NT2/D1 (cell line): ENCODE measurements around the gene NYAP1.

Experiments used
- DNase-seq: peaks from one replicate; pipeline ENCODE4 v3.0.0-alpha.2; 2011; ENCODE audit warnings: low read depth, low spot score
- H3K27me3 ChIP-seq: 2 replicates; pipeline ENCODE4 v1.6.0; 2011; ENCODE audit warnings: mild to moderate bottlenecking; ENCODE audit not compliant: insufficient read length, insufficient read depth
- H3K36me3 ChIP-seq: 2 replicates; pipeline ENCODE4 v1.6.1; 2011; ENCODE audit warnings: mild to moderate bottlenecking, low read length, mixed read lengths; ENCODE audit not compliant: insufficient read depth, insufficient read length
- H3K4me1 ChIP-seq: 2 replicates; pipeline ENCODE4 v1.5.1; 2011; ENCODE audit not compliant: insufficient read depth, insufficient read length
- H3K4me3 ChIP-seq: 2 replicates; pipeline ENCODE4 v1.5.1; 2011; ENCODE audit warnings: low read depth; ENCODE audit not compliant: insufficient read length
- H3K9ac ChIP-seq: 2 replicates; pipeline ENCODE4 v1.6.0; 2011; ENCODE audit warnings: low read depth; ENCODE audit not compliant: insufficient read length
- H3K9me3 ChIP-seq: 2 replicates; pipeline ENCODE4 v1.5.1; 2011; ENCODE audit warnings: mild to moderate bottlenecking, low read length; ENCODE audit not compliant: insufficient read depth
- SUZ12 ChIP-seq: IDR thresholded peaks from 2 replicates; pipeline ENCODE4 v1.6.1; 2011; ENCODE audit not compliant: insufficient read length, insufficient read depth; ENCODE audit errors: extremely low read depth
- YY1 ChIP-seq: IDR thresholded peaks from 2 replicates; pipeline ENCODE4 v1.6.1; 2011; ENCODE audit not compliant: insufficient read length, insufficient read depth
- ZNF274 ChIP-seq: IDR thresholded peaks from 2 replicates; pipeline ENCODE4 v1.6.1; 2011; ENCODE audit warnings: mild to moderate bottlenecking, low read depth, low read length

The NYAP1 gene

DNA sequence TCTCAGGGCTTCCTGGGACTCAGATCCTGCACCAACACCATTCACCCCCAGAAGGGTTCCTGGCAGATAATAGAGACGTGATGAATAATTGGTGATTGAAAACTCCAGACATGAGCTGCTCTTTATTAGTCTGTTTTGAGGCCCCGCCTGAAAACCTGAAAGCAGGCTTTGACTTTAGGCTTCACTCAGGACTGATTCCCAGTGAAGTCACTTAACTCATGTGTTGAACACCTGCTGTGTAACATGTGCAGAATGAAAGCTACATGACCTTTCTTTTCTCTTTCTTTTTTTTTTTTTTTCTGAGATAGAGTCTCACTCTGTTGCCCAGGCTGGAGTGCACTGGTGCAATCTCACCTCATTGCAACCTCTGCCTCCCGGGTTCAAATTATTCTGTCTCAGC, 28.5 kb upstream of the NYAP1 start:
- Histone ChIP-seq H3K27me3 (no peaks in the 10 kb centered on the region), H3K9ac (no peak overlapping the region), H3K4me3 (no peak overlapping the region), H3K4me1 (peaks cover 5% of the 10 kb centered on the region), H3K9me3 (no peaks in the 10 kb centered on the region), H3K36me3 (no peaks in the 10 kb centered on the region)
- TF ChIP-seq ZNF274 (no peak), SUZ12 (no peak), YY1 (no peak)
- DNase-seq, result no peak

DNA sequence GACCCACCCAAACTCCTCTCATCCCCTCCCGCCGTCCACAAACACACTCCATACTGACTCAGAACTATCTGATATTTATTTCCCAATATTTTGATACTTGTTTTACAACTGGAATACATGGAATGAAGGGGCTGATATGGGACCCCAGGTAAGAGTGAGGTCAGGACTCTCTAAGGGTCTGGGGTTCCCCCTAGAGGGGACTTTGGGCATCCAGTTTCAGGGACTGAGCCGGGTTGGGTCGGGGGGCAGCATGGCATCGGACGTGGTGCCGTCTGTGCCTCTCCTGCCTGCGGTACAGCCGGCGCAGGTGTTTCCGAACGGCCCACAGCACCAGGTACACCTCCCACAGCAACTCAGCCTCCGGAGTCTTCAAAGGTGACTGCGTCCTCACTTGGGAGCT, 27.2 kb upstream of the NYAP1 start:
- Histone ChIP-seq H3K9ac (no peak overlapping the region), H3K27me3 (no peaks in the 10 kb centered on the region), H3K4me1 (peaks cover 5% of the 10 kb centered on the region), H3K9me3 (no peaks in the 10 kb centered on the region), H3K36me3 (no peaks in the 10 kb centered on the region), H3K4me3 (no peak overlapping the region)
- TF ChIP-seq ZNF274 (no peak), SUZ12 (no peak), YY1 (no peak)
- no peak for DNase-seq

DNA sequence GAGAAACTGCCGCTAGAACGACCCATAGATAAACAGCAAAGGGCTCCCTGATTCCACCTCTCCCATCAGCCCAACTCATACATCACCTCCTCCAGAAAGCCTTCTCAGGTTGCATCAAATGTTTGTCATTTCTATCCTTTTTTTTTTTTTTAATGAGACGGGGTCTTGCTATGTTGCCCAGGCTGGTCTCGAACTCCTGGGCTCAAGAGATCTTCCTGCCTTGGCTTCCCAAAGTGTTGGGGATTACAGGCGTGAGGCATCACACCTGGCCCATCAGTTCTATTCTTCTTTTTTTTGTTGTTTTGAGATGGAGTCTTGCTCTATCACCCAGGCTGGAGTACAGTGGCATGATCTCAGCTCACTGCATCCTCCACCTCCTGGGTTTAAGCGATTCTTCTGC, 26.7 kb upstream of the NYAP1 start:
- DNase-seq, result no peak
- H3K36me3 ChIP-seq, result no peaks in the 10 kb centered on the region
- peaks cover 5% of the 10 kb centered on the region for H3K4me1 ChIP-seq
- no peak overlapping the region for H3K9ac ChIP-seq
- H3K4me3 ChIP-seq, result no peak overlapping the region
- H3K9me3 ChIP-seq, result no peaks in the 10 kb centered on the region
- TF ChIP-seq ZNF274 (no peak), SUZ12 (no peak), YY1 (no peak)
- H3K27me3 ChIP-seq, result no peaks in the 10 kb centered on the region

DNA sequence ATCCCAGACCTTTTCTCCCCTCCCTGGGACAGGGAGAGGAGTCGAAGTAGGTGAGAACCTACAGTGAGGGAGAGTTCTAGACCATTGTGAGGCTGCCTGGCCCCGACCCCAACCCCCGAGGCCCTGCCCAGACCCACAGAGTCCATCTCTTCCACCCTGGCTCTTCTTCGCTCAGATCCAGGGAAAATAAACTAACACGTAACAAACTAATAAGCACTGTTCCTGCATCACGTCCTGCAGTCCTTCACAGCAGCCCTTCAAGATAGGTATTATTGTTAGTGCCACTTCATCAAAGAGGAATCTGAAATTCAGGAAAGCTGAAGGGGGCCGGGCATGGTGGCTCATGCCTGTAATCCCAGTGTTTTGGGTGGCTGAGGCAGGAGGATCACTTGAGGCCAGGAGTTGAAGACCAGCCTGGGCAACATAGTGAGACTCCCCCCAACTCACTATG, 19.5 kb upstream of the NYAP1 start, which contains the start of gene SPACDR:
Gene SPACDR, minus strand, starts transcription at position 51 of the 451 bp plus-strand sequence. CDS start 235 bp downstream, outside the sequence.
- H3K36me3 ChIP-seq, result peaks cover 10% of the 10 kb centered on the region
- no peak within 1 kb of the TSS for H3K9ac ChIP-seq
- TF ChIP-seq ZNF274 (no peak), SUZ12 (no peak)
- no peak for DNase-seq
- H3K9me3 ChIP-seq, result no peaks in the 10 kb centered on the region
- H3K4me3 ChIP-seq, result no peak within 1 kb of the TSS
- no peaks in the 10 kb centered on the region for H3K4me1 ChIP-seq
- H3K27me3 ChIP-seq, result no peaks in the 10 kb centered on the region

DNA sequence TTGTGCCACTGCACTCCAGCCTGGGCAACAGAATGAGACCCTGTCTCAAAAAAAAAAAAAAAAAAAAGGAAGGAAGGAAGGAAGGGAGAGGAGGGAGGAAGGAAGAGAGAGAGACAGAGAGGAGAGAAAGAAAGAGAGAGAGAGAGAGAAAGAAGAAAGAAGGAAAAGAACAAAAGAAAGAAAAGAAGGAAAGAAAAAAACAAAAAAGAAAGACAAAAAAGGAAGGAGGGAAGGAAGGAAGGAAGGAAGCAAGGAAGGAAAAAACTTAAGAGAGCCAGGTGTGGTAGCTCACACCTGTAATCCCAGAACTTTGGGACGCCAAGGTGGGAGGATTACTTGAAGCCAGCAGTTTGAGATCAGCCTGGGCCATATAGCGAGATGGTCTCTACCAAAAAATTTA, 18.9 kb upstream of the NYAP1 start:
- no peak overlapping the region for H3K9ac ChIP-seq
- no peak for DNase-seq

DNA sequence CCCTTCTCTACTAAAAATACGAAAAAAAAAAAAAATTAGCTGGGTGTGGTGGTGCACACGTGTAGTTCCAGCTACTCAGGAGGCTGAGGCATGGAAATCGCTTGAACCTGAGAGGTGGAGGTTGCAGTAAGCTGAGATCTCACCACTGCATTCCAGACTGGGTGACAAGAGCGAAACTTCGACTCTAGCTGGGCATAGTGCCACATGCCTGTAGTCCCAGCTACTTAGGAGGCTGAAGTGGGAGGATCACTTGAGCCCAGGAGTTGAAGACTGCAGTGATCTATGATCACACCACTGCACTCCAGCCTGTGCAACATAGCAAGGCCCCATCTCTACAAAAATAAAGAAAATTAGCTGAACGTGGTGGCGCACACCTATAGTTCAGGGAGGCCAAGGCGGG, 18.4 kb upstream of the NYAP1 start:
- Histone ChIP-seq H3K9me3 (no peaks in the 10 kb centered on the region), H3K36me3 (peaks cover 13% of the 10 kb centered on the region), H3K9ac (no peak overlapping the region), H3K4me1 (peaks cover 3% of the 10 kb centered on the region), H3K4me3 (no peak overlapping the region), H3K27me3 (no peaks in the 10 kb centered on the region)
- TF ChIP-seq YY1 (no peak), ZNF274 (no peak), SUZ12 (no peak)
- no peak for DNase-seq

More for the DNA sequence above, 18.9 kb upstream of the NYAP1 start:
- Histone ChIP-seq H3K36me3 (peaks cover 10% of the 10 kb centered on the region), H3K27me3 (no peaks in the 10 kb centered on the region), H3K4me1 (peaks cover 3% of the 10 kb centered on the region), H3K9me3 (no peaks in the 10 kb centered on the region), H3K4me3 (no peak overlapping the region)
- TF ChIP-seq YY1, result no peak
- TF ChIP-seq SUZ12, result no peak
- TF ChIP-seq ZNF274, result no peak

DNA sequence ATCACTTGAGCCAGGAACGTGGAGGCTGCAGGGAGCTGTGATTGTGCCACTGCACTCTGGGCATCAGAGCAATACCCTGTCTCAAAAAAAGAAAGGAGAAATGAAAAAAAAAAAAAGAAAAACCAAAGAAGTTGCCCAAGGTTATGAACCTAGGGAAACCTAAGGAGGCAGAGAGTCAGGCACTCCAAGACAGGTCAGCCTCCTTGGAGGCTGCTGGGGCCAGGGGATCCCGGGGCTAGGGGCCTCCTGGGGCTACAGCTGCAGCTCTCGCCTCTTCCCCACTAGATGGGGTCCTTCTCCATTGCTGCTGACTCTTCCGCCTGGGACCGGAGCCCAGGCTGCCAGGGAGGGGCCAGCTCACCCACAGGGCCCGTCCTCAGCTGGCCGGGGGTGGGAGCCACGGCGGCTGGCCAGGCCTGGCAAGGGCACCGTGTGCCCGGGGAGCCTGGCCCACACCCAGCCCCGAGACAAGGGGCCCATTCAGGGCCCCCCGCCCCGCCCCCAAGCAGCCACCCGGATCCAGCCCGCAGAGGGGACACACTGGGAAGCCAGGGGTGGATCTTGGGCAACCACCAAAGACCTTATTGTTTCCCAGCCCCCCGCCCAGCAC, 17.9 kb upstream of the NYAP1 start:
- peaks cover 18% of the 10 kb centered on the region for H3K36me3 ChIP-seq
- TF ChIP-seq YY1 (no peak), ZNF274 (no peak), SUZ12 (no peak)
- H3K4me3 ChIP-seq, result no peak overlapping the region
- no peak overlapping the region for H3K9ac ChIP-seq
- no peaks in the 10 kb centered on the region for H3K9me3 ChIP-seq
- no peaks in the 10 kb centered on the region for H3K27me3 ChIP-seq
- no peak for DNase-seq
- H3K4me1 ChIP-seq, result peaks cover 3% of the 10 kb centered on the region
